GM19463 (cell line): ENCODE results near the gene NR2C2.
A peak's percentile ranks its signal among the peaks of the same experiment; 100 is the strongest.
"Not testable (repeated sequence)": the region's sequence is repeated elsewhere in the genome, so short reads cannot be mapped to it uniquely, and the experiment has no call there.

ENCODE experiments used
- ATAC-seq: cut with Tn5 transposase; IDR thresholded peaks from one replicate; pipeline ENCODE4 v1.9.1; 2021; ENCODE audit warnings: mild to moderate bottlenecking, moderate library complexity; ENCODE audit not compliant: unreplicated experiment

Gene NR2C2

GRCh38 chr3:14947100-14947885 lies at the start of gene NR2C2:
NR2C2 (plus strand) TSS chr3:14947583; CDS start chr3:15003915, 56,332 bp downstream.
- ATAC-seq, result peak; percentile 56

DNA sequence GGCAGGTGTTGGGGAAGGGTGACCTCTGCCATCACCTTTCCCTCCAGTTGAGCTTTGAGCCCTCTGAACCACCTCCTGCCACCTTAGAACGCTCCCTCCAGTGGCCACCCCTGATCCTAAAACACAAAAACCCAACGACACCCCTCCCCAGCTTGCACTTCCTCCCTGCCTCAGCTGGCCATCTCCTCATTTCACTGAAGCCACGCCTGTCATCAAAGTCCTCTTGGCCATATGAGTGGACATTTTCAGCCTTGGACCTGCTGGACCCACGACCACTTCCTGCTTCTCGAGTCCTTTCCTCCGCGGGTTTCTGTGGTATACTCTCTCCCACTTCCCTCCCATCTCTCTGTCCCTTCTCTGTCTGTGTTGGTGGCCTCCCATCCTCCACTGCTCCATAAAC lies 48.5 kb upstream of the NR2C2 start:
- no peak for ATAC-seq

GRCh38 chr3:14899993-14900618 lies 47.3 kb upstream of the NR2C2 start:
- ATAC-seq, result no peak

DNA sequence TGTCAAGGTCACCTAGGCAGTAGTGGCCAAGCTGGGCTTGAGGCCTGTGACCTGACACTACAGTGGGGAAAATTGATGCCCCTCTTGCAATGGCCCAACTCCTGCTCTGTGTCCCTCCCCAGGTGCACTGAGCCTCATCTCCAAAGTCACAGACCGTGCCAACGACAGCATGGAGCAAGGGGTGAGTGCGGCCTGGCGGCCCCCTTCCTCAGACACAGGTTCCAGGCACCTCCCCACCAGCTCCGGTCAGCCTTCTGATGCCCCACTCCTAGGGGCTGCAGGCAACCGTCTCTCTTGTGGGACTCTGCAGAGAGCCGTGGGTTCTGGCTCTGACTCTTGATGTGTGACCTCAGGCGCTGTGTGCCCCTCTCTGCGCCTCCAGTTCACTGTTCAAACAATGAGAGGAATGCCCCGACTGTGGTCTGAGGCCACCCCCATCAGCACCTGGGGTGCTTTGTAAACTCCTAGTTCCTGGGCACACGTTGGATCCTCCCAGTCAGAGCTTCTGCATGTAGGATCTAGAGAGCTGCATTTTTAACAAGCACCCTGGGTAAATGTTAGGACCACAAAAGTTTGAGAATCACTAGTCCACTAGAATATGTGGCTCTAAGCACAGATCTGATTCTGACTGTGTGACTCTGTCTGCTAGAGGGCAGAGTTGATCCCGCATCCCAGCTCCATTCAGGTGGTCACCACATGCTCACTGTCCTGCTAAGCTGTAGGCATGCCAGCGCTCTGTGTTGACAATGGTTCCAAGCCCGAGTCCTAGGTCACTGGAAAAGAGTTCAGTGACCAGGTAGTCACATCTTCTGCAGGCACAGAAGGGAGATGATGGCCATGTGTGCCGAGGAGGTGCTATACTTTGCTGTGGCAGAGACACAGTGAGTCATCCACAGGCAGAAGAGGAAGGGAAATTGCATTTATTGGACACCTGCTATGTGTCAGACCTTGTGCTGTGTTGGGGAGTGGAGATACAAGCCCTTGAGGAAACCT lies 46.2 kb upstream of the NR2C2 start:
- no peak for ATAC-seq

DNA sequence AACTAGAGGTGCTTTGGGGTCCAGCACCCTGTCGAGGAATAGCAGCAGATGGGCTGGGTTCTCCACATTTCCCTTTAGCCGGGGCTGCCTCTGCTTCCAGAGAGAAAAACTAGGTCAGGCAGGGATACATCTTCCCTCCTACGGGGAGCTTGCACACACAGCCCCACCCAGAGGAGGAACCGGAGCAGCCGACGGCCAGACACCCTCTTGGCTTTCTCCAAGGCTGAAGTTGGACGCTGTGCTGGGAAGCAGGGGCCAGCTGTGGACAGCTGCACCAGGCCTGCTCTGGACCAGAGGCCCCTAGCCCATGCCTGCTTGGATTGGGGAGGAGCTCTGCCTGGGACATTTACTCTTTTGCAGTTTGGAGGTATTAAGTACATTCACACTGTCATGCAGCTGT lies 44.7 kb upstream of the NR2C2 start:
- ATAC-seq, result no peak

- not testable (repeated sequence) for ATAC-seq
Observed at GRCh38 chr3:14903501-14903900, 43.9 kb upstream of the NR2C2 start.

DNA sequence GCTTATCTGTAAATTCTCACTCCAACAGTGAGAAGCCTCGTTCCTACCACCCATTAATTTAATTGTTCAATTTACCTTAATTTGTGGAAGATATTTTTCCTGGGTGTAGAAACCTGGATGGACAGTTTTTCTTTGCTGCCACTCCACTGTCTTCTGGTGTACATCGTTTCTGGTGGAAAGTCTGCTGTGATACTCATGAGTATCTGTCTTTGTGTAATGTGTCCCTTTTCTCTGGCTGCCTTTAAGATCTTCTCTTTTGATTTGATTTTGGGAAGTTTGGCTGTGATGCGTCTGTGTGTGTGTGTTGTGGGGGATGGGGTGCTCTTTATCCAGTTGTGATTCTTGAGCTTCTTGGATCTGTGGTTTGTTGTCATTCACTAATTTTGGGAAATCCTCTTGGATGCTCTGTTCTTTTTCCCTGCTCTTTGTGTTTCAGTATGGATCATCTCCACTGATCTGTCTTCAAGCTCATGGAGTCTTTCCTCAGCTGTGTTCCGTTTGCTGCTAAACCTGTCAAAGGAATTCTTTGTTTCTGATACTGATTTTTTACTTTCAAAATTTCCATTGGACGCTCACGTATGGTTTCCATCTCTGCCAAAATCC lies 42.2 kb upstream of the NR2C2 start:
- ATAC-seq, result no peak

GRCh38 chr3:14906355-14906971 lies 40.9 kb upstream of the NR2C2 start:
- no peak for ATAC-seq

DNA sequence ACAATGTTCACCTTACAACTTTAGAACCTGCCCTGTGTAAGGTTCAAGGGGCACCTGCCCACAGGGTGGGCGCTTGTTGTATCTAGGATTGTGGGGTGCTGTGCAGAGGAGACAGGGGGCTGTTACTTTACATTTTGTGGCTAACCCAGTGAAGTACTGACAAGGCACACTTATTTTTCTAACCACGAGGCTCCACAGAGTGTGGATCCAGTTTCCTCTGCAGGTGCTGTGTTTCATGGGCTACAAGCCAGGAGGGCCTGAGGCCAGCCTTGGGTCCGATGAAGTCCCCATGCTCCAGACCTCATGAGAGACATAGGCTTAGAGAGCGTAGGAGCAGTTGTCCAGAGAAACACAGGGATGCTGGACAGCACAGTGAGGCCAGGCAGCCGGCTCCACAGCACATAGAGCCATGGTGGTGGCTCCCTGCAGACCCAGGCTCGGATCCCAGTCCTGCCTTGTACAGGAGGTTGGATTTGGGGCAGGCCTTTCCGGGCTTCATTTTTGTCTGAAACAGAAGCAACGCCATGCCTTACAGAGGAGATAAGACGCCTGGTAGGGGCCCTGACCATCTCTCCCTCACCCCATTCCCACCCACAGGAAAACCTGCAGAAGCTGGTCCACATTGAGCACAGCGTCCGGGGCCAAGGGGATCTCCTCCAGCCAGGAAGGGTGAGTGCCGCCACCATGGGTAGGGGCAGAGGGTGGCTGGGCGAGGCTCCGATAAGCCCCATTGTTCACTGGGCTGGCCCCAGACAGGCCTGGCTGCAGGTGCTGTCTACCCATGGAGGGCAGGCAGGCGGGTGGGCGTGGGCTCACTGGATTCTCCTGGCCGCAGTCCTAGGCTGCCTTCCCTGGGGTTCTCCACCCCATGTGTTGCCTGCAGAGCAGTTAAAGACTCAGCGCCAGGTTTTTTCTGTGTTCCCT lies 40.1 kb upstream of the NR2C2 start:
- no peak for ATAC-seq

DNA sequence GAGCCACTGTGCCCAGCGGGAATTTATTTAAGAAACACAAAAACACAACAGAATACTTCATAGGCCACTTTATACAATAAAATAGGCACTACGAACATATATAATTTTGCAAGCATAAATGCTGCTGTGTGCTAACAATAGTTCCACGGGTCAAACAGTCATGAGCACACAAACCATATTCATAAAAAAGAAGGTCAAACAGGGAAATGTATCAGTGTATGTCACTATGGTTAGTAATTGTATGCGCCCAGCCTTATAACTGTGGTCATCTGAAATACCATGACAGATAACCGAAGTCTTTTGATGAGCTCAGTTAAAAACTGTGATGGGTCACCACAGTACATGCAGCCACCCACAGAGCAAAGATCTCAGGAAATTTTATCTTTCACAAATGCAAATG lies 38.1 kb upstream of the NR2C2 start:
- ATAC-seq, result no peak

GRCh38 chr3:14911651-14912050 lies 35.7 kb upstream of the NR2C2 start:
- no peak for ATAC-seq

DNA sequence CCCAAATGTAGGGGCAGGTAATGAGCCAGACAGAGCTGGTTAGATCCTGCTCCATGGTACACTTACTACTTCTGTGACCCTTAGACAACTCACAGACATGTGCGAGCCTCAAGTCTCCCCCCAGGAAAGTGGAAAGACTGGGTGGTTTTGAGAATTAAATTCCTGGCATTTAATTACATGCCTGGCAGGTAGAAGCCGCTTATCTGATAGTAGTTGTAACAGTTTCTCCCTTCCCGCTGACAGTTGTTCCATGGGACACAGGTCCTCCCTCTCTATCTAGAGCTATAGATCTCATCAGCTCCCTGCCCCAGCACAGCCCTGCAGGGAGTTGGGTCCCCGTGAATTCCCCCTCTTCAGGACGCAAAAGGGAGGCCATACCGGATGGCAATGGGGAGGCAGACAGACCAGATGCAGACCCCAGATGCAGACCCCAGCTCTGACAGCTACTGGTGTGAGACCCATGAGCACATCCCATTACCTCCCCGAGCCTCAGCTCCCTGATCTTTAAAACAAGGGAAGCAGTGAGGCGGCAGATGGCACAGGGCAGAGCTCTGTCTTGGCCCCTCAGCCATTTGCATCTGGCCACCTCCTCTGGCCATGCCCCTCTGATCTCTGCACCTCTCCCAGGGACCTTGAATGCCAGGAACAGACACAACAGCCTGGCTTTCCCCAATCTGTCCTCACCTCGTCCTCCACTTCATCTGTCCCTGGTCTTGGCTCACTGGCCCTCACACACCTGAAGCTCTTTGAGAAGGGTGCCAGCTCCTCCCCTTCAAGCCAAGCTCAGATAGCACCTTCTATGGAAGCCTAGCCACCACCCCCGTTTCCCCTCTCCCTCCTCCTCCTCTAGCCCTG lies 34.1 kb upstream of the NR2C2 start:
- ATAC-seq, result no peak

DNA sequence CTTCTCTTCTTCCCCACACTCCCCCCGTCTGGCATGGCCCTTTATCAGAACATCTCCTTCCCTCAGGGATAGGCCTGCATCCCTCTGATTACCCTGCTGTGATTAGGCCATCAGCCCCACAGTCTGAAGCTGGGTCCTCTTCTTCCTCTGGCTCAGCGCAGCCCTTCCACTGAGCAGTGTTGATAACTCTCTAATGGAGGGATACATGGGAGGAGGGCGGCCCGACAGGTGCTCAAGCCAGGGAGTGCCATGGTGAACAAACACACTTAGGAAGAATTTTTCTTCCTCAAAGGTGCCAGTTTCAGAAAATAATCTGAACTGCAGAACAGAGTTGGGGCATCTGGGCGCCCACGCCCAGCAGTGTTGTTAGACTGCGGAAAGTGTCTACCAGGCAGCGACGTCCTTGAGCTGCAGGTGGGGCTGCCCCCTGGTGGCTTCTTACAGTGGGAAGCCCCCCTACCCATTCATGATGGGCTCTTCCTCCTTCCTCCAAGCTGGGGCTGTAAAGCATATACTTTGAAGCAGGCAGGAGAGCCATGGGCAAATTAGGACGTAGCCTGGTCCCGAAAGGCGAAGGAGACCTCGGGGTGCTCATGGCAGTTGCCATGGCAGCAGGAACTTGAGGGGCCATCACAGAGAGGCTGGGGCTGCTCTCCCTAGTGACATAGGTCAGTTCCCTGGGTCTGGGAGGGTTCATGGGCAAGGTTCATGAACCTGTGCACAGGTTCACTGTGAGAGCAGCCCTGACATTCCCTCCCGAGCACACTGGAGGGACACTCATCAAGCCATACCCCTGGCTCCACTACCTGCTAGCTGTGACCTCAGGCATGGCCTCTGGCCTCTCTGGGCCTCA lies 33.2 kb upstream of the NR2C2 start:
- no peak for ATAC-seq

DNA sequence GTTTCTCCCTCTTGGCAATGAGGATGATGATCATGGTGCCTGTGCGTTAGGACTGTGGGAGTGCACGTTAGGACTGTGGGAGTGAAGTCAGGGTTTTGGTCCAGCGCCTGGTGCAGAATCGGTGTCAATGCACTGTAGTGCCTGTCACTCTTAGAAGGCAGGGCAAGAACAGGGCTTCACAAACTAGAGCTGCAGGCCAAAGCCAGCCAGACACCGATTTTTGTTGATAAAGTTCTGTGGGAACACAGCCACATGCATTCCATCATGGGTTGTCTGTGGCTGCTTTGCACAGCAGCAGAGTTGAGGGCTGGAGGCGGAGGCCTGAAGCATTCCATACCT lies 32.6 kb upstream of the NR2C2 start:
- no peak for ATAC-seq

DNA sequence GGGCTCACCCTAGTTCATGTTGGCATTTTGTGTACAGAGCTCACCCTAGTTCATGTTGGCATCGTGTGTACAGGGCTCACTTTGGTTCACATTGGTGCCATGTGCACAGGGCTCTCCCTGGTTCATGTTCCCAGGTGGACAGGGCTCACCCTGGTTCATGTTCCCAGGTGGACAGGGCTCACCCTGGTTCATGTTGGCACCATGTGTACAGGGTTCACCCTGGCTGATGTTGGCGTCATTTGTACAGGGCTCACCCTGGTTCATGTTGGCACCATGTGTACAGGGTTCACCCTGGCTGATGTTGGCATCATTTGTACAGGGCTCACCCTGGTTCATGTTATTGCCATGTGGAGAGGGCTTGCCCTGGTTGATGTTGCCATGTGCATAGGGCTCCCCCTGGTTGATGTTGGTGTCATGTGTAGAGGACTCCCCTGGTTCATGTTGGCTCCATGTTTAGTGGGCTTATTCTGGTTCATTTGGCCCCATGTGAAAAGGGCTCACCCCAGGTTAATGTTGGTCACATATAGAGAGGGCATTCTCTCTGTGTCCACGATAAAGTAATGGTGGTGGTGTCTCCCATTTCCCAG lies 31.7 kb upstream of the NR2C2 start:
- no peak for ATAC-seq

GRCh38 chr3:14918356-14918860 lies 29.0 kb upstream of the NR2C2 start:
- ATAC-seq, result no peak

DNA sequence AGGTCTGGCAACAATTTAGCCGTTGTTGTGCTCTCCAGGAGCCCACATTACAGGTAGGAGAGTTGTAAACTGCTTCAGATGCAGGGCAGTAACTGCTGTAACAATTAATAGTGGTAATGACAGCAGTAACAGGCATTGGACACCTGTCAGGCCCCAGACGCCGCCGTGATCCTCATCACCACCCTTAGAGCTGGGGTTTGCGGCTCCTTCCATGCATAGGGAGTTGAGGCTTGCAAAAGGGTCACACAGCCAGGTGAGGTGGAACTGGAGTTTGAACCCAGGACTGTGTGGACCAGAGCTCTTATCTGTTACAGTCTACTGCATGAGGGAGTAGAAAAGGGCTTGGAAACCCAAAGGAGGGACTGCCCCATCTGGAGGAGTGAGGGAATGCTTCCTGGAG lies 26.8 kb upstream of the NR2C2 start:
- ATAC-seq, result no peak
